ENCODE results near the gene DAB1. TPM values are rescaled to one million over a fixed set of nuclear protein-coding genes. Genes with fewer than 3 reads are reported as not detected.

The DAB1 gene
- total and polyA plus RNA-seq, 10 of the 15 experiments (the other 5 are each of a cell fraction or from before 2014, with no cell fraction given), result 0.02 to 0.10 (median 0.03) TPM; not detected in 5

GRCh38 chr1:57381871-57382270 lies 42.0 kb downstream of the DAB1 start:
- no peaks in the 10 kb centered on the region for H3K36me3 ChIP-seq (ENCODE audit: control insufficient read depth in 2 of 2, insufficient read depth in 2 of 2, low read length in 1 of 2)
- ChIA-PET RAD21 (ENCODE audit: unreplicated experiment) (no interaction called here), POLR2A (no interaction called here), SMC1A (ENCODE audit: uncharacterized antibody, unreplicated experiment) (interaction anchor here (1.4 kb wide), 1 partner anchor 16 kb away, joined by 3 read pairs; no protein-coding TSS in a partner anchor), CTCF (no interaction called here)
- no peak for ATAC-seq
- no peaks in the 10 kb centered on the region for H3K4me1 ChIP-seq (ENCODE audit: control insufficient read depth, insufficient read depth, low read length)
- in situ Hi-C loops (cut with MboI) (no loop called here), intact Hi-C loops (cut with micrococcal nuclease; ENCODE audit: unreplicated experiment) (no loop called here)
- H3K79me2 ChIP-seq (ENCODE audit: control insufficient read depth, insufficient read depth, low read length), result no peaks in the 10 kb centered on the region
- FAIRE-seq, result no peak
- TF ChIP-seq RFX5 (IDR thresholded peaks at IDR 0.05; ENCODE audit: low read depth, low read length) (no peak), ZBTB40 (IDR thresholded peaks at IDR 0.05; ENCODE audit: borderline replicate concordance) (no peak), E4F1 (IDR thresholded peaks at IDR 0.05; ENCODE audit: borderline replicate concordance, partially characterized antibody) (no peak), NR2C2 (IDR thresholded peaks at IDR 0.05; ENCODE audit: borderline replicate concordance, control insufficient read depth, insufficient read length, low read depth) (no peak), BRCA1 (IDR thresholded peaks at IDR 0.05; ENCODE audit: low read depth, low read length) (no peak), HSF1 (IDR thresholded peaks at IDR 0.05; ENCODE audit: low read depth, low read length) (no peak)
- TF ChIP-seq, protein P1, sequence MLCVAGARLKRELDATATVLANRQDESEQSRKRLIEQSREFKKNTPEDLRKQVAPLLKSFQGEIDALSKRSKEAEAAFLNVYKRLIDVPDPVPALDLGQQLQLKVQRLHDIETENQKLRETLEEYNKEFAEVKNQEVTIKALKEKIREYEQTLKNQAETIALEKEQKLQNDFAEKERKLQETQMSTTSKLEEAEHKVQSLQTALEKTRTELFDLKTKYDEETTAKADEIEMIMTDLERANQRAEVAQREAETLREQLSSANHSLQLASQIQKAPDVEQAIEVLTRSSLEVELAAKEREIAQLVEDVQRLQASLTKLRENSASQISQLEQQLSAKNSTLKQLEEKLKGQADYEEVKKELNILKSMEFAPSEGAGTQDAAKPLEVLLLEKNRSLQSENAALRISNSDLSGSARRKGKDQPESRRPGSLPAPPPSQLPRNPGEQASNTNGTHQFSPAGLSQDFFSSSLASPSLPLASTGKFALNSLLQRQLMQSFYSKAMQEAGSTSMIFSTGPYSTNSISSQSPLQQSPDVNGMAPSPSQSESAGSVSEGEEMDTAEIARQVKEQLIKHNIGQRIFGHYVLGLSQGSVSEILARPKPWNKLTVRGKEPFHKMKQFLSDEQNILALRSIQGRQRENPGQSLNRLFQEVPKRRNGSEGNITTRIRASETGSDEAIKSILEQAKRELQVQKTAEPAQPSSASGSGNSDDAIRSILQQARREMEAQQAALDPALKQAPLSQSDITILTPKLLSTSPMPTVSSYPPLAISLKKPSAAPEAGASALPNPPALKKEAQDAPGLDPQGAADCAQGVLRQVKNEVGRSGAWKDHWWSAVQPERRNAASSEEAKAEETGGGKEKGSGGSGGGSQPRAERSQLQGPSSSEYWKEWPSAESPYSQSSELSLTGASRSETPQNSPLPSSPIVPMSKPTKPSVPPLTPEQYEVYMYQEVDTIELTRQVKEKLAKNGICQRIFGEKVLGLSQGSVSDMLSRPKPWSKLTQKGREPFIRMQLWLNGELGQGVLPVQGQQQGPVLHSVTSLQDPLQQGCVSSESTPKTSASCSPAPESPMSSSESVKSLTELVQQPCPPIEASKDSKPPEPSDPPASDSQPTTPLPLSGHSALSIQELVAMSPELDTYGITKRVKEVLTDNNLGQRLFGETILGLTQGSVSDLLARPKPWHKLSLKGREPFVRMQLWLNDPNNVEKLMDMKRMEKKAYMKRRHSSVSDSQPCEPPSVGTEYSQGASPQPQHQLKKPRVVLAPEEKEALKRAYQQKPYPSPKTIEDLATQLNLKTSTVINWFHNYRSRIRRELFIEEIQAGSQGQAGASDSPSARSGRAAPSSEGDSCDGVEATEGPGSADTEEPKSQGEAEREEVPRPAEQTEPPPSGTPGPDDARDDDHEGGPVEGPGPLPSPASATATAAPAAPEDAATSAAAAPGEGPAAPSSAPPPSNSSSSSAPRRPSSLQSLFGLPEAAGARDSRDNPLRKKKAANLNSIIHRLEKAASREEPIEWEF (IDR thresholded peaks at IDR 0.05; ENCODE audit: insufficient replicate concordance, low read depth, low read length), result no peak
- H3K4me2 ChIP-seq (ENCODE audit: control insufficient read depth, insufficient read depth), result no peak overlapping the region
- no peaks in the 10 kb centered on the region for H3K27me3 ChIP-seq (replicated peaks in 1 of 2; ENCODE audit: control insufficient read depth in 2 of 2, insufficient read depth in 2 of 2, low read length in 1 of 2)
- H3K27ac ChIP-seq (ENCODE audit: control insufficient read depth, insufficient read depth), result no peak overlapping the region
- H3K9ac ChIP-seq (ENCODE audit: control insufficient read depth, insufficient read depth, low read length), result no peak overlapping the region
- no TSS peak for BruUV-seq (replicated peaks)
- DNase-seq (ENCODE audit: low read depth, low spot score), result no peak
- H3K4me3 ChIP-seq, result no peak overlapping the region
- 0% methylated on average over 2 of the region's 2 CpGs for WGBS (ENCODE audit: insufficient coverage, insufficient replicate concordance, low lambda C conversion rate, missing lambda C conversion rate)
- H3K9me3 ChIP-seq (replicated peaks; ENCODE audit: control insufficient read depth, insufficient read depth, low read length), result no peaks in the 10 kb centered on the region
- H2AFZ ChIP-seq (ENCODE audit: control insufficient read depth, low read depth, low read length), result no peak overlapping the region
- H4K20me1 ChIP-seq (ENCODE audit: control insufficient read depth, insufficient read depth), result no peaks in the 10 kb centered on the region
